GM21381 (cell line): ENCODE results near the gene ZNF160.
"Not testable (repeated sequence)": the region's sequence is repeated elsewhere in the genome, so short reads cannot be mapped to it uniquely, and the experiment has no call there.

Experiments
- ATAC-seq: cut with Tn5 transposase; IDR thresholded peaks from one replicate; pipeline ENCODE4 v1.9.1; 2021; ENCODE audit warnings: mild to moderate bottlenecking, moderate library complexity; ENCODE audit not compliant: unreplicated experiment

ZNF160 gene

DNA sequence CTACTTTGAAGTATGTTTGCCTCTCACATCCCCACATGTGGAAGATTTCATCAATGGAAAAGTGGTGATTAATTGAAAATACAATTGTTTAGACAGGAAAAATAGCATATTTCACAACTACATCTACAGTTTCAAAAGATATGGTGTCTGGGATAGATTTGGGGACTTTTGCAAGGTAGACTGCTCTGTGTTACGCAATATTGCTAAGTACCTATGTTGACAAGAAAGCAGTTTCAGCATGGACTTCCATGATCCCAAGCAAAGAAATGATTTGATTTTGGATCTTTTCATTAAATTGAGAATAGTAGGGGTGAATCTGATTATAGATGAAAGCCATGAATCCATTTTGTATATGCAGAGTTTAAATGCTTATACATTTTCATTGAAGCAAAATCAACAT lies 10.5 kb downstream of the ZNF160 start:
- no peak for ATAC-seq

GRCh38 chr19:53091413-53092254 lies 11.6 kb downstream of the ZNF160 start:
- ATAC-seq = no peak

- ATAC-seq = no peak
Measured at GRCh38 chr19:53088091-53088490, 15.1 kb downstream of the ZNF160 start.

DNA sequence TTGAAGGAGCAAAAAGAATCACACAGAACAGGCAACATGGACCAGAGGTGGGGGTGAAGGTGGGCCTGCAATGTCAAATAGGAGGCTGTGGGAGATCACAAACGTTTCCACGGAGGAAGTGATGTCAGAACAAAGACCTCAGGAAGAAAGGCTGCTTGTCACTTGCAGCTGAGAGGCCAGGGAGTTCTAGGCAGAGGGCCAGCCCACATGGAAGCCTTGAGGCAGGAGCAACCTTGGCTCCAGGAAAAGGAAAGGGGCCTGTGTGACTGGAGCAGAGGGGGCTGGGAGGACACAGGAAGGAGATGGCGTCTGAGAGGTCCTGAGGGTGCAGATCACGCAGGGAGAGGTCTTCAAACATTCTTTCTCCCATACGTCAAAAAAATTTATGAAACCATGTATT lies 16.3 kb downstream of the ZNF160 start:
- no peak for ATAC-seq

GRCh38 chr19:53085496-53085895 lies 17.7 kb downstream of the ZNF160 start:
- ATAC-seq = no peak

GRCh38 chr19:53082929-53083328 lies 20.3 kb downstream of the ZNF160 start:
- no peak for ATAC-seq

DNA sequence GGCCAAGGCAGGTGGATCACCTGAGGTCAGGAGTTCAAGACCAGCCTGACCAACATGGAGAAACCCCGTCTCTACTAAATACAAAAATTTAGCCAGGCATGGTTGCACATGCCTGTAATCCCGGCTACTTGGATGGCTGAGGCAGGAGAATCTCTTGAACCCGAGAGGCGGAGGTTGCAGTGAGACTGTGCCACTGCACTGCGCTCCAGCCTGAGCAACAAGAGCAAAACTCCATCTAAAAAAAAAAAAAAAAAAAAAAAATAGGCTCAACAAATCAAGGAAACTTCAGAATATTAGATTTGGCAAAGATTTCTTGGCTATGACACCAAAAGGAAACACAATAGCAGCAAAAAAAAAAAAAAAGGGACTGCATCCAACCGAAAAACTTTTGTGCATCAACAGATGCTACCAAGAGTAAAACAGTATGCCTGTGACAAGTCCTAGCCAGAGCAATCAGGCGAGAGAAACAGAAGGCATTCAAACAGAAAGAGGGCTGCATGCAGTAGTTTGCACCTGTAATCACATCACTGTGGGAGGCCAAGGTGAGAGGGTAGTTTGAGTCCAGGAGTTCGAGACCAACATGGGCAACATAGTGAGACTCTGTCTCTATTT lies 23.8 kb downstream of the ZNF160 start:
- no peak for ATAC-seq

DNA sequence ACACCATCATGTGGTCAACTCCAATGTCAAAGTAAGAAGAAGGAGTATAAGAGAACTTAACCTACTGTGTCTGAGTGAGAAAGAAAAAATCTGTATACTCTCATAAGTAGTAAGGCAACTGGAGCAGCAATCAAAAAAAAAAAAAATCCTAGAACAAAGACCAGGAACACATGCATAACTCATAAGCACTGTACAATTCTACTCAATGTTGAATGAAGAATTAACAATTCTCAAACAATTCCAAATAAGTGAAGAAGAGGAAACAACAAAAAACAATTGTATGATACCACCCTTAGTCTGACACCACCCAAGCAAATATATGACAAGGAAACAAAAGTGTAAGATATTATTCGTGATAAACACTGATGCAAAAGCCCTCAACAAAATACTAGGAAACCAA lies 24.6 kb downstream of the ZNF160 start:
- no peak for ATAC-seq

DNA sequence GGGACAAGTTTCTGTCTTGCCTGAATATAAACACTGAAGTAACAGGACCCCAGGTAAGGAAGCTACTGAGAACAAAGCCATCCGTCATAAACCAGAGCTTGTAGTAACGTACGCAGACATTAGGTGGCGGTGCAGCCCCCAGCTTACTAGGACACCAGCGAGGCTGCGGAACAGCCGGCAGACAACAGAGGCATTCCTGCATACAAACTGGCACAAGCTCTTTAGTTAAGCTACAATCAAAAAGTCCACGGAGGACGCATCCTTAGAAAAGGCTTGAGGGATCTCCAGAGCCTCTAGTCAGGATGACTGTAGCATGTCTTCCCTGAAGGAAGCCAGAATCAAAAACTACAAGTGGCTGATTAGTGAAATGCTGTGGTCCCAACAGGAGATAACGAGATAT lies 26.2 kb downstream of the ZNF160 start:
- ATAC-seq = no peak

DNA sequence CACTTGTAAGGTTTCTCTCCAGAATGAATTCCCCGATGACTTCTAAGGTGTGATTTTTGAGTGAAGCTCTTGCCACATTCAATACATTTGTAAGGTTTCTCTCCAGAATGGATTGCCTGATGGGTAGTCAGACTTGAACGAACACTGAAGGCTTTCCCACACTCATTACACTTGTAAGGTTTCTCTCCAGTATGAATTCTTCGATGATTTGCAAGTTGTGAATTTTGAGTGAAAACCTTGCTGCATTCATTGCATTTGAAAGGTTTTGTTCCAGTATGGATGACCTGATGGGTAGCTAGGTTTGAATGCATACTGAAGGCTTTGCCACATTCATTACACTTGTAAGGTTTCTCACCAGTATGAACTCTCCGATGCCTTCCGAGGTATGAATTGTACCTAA lies 34.4 kb downstream of the ZNF160 start:
- no peak for ATAC-seq

DNA sequence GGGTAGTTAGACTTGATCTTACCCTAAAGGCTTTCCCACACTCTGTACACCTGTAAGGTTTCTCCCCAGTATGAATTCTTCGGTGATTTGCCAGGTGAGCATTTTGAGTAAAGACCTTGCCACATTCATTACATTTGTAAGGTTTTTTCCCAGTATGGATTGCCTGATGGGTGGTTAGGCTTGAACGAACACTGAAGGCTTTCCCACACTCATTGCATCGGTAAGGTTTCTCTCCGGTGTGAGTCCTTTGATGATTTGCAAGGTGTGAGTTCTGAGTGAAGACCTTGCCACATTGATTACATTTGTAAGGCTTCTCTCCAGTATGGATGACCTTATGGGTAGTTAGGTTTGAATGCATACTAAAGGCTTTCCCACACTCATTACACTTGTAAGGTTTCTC lies 35.0 kb downstream of the ZNF160 start:
- ATAC-seq = no peak

DNA sequence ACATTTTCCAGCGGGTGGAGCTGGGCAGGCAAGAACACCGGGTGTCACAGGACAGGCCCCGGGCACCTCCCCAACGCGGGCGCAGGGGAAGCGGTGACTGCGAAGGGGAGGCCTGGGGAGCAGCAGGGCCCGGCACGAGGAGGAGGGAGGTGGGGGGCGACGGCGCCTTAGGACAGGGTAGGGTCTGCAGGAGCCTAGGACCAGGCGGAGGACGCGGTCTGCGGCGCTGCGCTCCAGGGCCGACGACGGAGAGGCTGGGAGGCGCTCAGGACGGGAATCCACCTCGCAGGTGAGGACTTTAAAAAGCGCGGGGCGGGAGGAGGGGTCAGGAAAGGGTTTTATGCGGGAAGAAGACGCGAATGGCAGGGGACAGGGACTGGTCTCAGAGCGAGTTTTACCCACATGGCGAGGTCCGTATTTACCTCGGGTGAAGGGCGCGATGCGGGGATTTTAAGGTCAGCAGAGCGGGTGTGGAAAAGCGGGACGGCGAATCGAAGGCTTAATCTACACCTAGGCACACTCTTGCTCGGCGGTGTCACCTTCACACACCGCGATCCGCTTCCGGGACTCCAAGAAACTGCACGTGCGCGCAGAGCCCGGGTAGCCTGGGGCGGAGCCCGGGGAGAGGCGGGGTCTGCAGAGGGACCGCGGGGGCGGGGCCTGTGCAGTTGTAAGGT lies 45.2 kb downstream of the ZNF160 start:
- no peak for ATAC-seq

- ATAC-seq = no peak
Measured at GRCh38 chr19:53055117-53055516, 48.1 kb downstream of the ZNF160 start.

DNA sequence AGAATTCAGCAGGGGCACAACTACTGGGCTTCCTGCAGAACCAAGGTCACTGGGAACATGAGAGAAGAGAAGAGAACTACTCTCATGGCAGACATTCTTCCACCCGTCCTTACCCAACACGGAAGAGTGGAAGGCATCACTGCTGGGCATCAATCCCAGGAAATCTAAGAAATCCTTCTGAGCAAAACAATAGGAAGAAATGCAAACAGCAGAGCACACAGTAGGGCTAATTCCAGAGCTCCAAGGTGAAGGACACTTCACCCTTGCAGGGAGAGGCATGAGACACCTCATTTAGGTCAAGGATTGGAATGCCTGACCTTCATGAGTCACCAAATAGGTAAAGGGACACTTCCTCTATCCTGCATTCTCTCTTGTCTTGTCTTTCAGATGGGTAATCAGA lies 55.8 kb downstream of the ZNF160 start:
- ATAC-seq = no peak

DNA sequence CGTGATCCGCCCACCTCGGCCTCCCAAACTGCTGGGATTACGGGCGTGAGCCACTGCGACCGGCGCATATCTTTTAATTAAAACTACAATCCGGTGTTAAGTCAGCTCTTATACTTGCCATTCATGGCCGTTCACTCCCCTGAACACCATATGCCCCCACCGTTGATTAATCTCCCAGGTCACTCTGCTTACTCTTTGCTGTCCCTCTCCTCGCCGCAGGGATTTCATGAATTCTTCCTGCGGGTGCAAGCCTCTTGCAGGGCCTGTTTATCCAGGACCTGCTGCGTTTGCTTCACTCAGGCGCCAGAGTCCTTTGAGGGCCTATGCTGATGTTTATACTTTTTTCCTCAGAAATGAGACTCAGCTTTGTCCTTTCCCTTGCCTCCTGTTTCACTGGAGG lies 57.7 kb downstream of the ZNF160 start:
- ATAC-seq = no peak

DNA sequence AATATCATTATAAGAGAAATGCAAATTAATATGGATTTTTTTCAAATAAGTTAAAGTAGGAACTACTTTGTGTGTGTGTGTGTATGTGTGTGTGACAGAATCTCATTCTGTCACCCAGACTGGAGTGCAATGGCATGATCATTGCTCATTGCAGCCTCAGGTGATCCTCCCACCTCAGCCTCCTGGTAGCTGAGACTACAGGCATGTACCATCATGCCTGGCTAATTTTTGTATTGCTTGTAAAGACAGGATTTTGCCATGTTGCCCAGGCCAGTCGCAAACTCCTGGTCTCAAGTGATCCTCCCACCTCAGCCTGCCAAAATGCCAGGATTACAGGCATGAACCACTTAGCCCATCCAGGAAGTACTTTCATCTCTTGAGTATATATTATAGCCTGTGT lies 61.9 kb downstream of the ZNF160 start:
- ATAC-seq = no peak

DNA sequence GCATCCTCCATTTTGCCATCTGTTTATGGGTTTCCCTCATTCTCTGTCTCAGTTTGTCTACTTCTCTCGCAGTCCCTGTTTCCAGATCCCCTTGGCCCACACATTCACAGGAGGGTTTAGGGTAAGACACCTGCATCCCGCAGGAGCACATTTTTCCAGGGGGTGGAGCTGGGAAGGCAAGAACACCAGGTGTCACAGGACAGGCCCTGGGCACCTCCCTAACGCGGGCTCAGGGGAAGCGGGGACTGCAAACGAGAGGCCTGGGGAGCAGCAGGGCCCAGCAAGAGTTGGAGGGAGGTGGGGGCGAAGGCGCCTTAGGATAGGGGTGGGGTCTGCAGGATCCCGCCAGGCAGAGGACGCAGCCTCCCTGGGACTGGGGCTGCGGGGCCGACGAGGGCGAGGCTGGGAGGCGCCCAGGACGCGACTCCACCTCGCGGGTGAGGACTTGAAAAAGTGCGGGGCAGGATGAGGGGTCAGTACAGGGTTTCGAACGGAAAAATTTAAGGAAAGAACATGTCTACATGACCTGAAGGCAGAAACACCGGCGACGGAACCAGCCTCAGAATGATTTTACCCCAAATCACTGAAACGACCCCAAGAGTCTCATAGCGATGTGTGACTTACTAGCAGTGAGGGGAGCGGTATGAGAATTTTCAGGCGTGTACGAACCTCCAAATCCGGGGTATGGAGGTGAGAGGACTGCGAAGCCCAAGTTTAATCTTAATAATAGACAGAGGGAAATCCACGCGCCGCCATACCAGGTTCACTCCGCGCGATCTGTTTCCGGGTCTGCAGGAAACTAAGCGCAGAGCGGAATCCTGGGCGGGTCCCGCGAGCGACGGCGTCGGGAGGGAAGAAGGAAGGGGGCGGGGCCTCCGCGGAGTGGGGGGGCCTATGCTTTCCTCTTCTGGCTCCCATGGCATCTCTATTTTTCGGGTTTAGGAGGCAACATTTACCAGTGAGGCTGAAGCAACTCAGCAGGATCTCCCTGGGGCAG lies 65.8 kb downstream of the ZNF160 start:
- ATAC-seq = no peak

- no peak for ATAC-seq
Measured at GRCh38 chr19:53034948-53035675, 68.1 kb downstream of the ZNF160 start.

DNA sequence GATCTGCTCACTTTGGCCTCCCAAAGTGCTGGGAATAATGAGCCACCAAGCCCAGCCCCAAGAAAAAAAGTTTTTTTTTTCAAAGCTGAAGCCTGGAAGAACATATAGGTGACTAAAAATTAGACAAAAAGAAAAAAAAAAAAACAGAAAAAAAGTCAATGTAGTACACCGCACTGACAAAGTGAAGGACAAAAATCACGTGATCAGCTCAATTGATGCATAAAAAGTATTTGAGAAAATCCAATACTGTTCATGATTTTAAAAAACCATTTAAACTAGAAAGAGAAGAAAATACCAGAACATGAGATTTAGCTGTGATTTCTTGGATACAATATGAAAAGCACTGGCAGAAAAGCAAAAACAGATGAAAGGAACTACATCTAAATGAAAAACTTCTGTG lies 69.2 kb downstream of the ZNF160 start:
- ATAC-seq = no peak

DNA sequence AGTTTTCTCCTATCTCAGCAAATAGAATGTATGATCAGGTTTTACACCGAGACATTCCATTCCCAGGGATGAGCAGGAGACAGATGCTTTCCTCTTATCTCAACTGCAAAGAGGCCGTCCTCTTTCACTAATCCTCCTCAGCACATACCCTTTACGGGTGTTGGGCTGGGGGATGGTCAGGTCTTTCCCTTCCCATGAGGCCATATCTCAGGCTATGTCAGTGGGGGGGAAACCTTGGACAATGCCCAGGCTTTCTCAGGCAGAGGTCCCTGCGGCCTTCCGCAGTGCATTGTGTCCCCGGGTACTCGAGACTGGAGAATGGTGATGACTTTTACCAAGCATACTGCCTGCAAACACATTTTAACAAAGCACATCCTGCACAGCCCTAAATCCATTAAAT lies 74.9 kb downstream of the ZNF160 start:
- not testable (repeated sequence) for ATAC-seq
